Neural crest cell (in vitro differentiated cells): ENCODE data around the gene CYB561A3. TPM values are rescaled to one million over a fixed set of nuclear protein-coding genes. Genes with fewer than 3 reads are reported as not detected.

Source experiments
- DNase-seq: peaks from one replicate; pipeline ENCODE4 v3.0.0; 2021; ENCODE audit warnings: low read depth, mixed read lengths, low spot score
- H3K27ac Mint-ChIP-seq: one replicate; pipeline ENCODE4 v1.8.0; 2021; ENCODE audit warnings: mild to moderate bottlenecking, mixed read lengths; ENCODE audit not compliant: unreplicated experiment
- H3K27me3 Mint-ChIP-seq: 2 replicates; pipeline ENCODE4 v1.8.0; 2021; ENCODE audit warnings: low read depth, mild to moderate bottlenecking, mixed read lengths
- H3K36me3 Mint-ChIP-seq: 2 replicates; pipeline ENCODE4 v1.8.0; 2021; ENCODE audit warnings: low read depth, mild to moderate bottlenecking, mixed read lengths
- H3K4me1 Mint-ChIP-seq: 2 replicates; pipeline ENCODE4 v1.8.0; 2021; ENCODE audit warnings: mixed read lengths
- H3K4me3 Mint-ChIP-seq: one replicate; pipeline ENCODE4 v1.8.0; 2021; ENCODE audit warnings: mild to moderate bottlenecking, mixed read lengths
- H3K9me3 Mint-ChIP-seq: 2 replicates; pipeline ENCODE4 v1.8.0; 2021; ENCODE audit warnings: mixed read lengths
- CTCF ChIP-seq: fragments of 200-600 bp; sonication (generic); conservative IDR thresholded peaks from 2 replicates; pipeline ENCODE4 v1.5.0; 2021; ENCODE audit warnings: antibody characterized with exemption, mild to moderate bottlenecking
- long read RNA-seq: library from polyadenylated mRNA; unstranded; transcript quantifications from one replicate; pipeline ENCODE4 v2.0.0, GENCODE V29; 2020
- total RNA-seq: library from RNA; stranded (reverse); gene quantifications from 2 replicates; pipeline ENCODE4 v1.2.1, GENCODE V29; 2021

The CYB561A3 gene, protein sequence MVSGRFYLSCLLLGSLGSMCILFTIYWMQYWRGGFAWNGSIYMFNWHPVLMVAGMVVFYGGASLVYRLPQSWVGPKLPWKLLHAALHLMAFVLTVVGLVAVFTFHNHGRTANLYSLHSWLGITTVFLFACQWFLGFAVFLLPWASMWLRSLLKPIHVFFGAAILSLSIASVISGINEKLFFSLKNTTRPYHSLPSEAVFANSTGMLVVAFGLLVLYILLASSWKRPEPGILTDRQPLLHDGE
- total RNA-seq: 28.1 and 28.9 TPM in 2 replicates
- long read RNA-seq, transcript CYB561A3-201 (7 exons, 3,061 nt): major isoform, 15 of 22 reads
- long read RNA-seq, partial matches to known transcripts: 1 of 22 reads
- long read RNA-seq, other reads (novel, unspliced or antisense): 3 of 22 reads

DNA sequence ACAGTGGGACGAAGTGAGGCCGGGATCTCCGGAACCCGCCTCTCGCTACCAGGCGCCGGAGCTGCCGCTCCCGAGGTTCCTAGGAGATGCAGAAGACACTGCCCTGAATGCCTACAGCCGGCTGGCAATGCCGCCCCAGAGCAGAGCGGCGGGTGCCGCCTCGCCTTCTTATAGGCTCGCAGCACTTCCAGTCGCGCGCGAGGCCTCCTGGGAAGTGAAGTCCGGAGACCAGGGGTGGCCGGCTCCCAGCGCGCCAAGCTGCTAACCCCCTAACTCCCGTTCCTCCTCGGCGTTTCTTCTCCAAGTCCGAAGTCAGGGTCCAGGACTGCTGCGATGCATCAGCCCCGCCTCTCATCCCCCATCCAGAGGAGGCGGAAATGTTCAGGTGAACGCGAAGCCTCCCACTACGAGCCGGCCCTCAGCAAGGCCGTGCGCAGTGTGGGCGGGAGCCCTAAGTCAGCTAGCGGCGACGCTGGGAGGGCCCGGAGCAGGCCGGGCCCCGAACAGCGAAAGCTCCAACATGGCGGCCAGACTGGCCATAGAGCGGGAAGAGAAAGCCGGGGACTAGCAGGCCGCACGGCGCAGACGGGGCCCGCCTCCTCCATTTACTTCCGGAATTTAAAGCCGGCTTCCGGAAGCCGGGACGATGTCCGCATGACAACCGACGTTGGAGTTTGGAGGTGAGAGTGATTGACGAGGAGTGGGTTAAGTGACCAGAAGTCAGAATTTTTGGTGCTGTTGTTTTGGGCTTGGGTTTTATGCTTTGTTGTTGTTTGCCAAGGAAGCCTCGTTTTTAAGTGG lies at the start of gene CYB561A3, which contains the start of gene TMEM138:
TSS of gene CYB561A3 (minus strand) at position 142 of the 801 bp plus-strand sequence. CDS start 5,169 bp downstream, outside the sequence.
TSS of gene TMEM138 (plus strand) at position 634 of the 801 bp plus-strand sequence. CDS start 2,017 bp downstream, outside the sequence.
- DNase-seq: peak; percentile 83
- Mint-ChIP-seq H3K4me1 (peaks cover 36% of the 10 kb centered on the region), H3K27ac (peak within 1 kb of the TSS; percentile 99), H3K27me3 (no peaks in the 10 kb centered on the region), H3K36me3 (peaks cover 2% of the 10 kb centered on the region), H3K4me3 (peak within 1 kb of the TSS; percentile 100), H3K9me3 (no peaks in the 10 kb centered on the region)
- TF ChIP-seq CTCF: no peak

DNA sequence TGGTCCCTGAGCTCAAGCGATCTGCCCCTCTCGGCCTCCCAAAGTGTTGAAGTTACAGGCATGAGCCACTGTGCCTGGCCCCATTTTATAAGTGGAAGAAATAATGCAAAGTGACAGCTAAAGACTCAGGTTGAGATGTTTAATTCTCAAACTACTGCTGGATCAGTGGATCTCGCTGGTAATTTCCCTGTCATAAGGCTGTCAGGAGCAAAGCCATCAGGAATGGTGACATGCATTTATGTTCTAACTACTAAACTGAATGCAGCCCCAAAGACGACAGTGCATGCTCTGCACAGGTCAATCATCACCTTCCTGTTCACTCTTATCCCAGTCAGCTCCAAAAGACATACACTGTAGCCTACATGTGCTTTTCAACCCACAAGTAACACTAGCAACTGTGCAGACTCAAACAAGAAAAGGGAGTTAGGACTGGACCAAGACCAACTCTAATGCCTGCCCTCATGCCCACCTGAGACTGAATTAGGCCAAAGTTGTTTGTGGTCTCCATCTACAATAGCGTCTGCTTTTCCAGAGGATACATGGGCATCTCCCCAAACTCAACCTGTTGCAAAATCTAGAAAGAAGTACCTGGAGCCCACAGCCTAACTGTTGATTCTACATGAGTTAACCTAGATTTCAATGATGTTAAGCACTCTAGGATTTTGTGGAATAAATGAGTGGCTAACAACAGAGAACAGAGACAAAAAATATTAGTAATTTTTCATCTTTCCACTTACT lies 45.5 kb upstream of the CYB561A3 start:
- Mint-ChIP-seq H3K27ac (no peak overlapping the region), H3K27me3 (no peaks in the 10 kb centered on the region), H3K9me3 (no peaks in the 10 kb centered on the region), H3K4me1 (no peaks in the 10 kb centered on the region), H3K4me3 (no peak overlapping the region), H3K36me3 (peaks cover 26% of the 10 kb centered on the region)
- no peak for TF ChIP-seq CTCF
- no peak for DNase-seq

DNA sequence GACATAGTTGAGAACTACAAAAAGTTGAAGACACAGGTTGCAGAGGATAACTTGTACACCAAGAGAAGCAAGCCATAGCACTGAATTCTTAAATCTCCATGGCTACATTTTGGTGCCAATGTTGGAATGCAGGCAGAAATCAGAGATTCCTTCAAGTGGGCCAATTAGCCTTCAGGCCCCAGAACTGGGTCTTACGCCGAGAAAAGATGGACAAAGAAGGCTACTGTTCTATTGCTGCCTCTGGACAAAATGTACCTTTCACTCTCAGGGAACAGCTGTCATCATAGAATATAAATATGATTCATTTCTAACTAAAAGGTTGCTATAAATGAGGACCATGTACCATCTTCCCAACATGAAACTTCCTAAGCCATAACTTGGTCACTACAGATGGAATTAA lies 44.4 kb upstream of the CYB561A3 start:
- Mint-ChIP-seq H3K27ac (no peak overlapping the region), H3K4me3 (no peak overlapping the region), H3K9me3 (no peaks in the 10 kb centered on the region), H3K27me3 (no peaks in the 10 kb centered on the region), H3K4me1 (no peaks in the 10 kb centered on the region), H3K36me3 (peaks cover 17% of the 10 kb centered on the region)
- no peak for TF ChIP-seq CTCF
- no peak for DNase-seq

- H3K9me3 Mint-ChIP-seq: no peaks in the 10 kb centered on the region
- H3K4me1 Mint-ChIP-seq: no peaks in the 10 kb centered on the region
- H3K27ac Mint-ChIP-seq: no peak overlapping the region
- no peak for DNase-seq
- H3K27me3 Mint-ChIP-seq: no peaks in the 10 kb centered on the region
- TF ChIP-seq CTCF: no peak
- no peak overlapping the region for H3K4me3 Mint-ChIP-seq
- H3K36me3 Mint-ChIP-seq: peaks cover 13% of the 10 kb centered on the region
Measured at GRCh38 chr11:61404641-61405040, 43.0 kb upstream of the CYB561A3 start.

- Mint-ChIP-seq H3K36me3 (peaks cover 13% of the 10 kb centered on the region), H3K4me1 (no peaks in the 10 kb centered on the region)
- TF ChIP-seq CTCF: no peak
Measured at GRCh38 chr11:61404103-61404502, 42.4 kb upstream of the CYB561A3 start.

More at GRCh38 chr11:61404103-61404502, 42.4 kb upstream of the CYB561A3 start:
- H3K9me3 Mint-ChIP-seq: no peaks in the 10 kb centered on the region
- no peak for DNase-seq
- H3K27me3 Mint-ChIP-seq: no peaks in the 10 kb centered on the region
- no peak overlapping the region for H3K4me3 Mint-ChIP-seq
- H3K27ac Mint-ChIP-seq: no peak overlapping the region
